PC-9 (cell line): Measurements from ENCODE around the gene SMIM14.

Experiments
- CTCF ChIP-seq: fragments of 200-600 bp; sonication (generic); conservative IDR thresholded peaks from 2 replicates; pipeline ENCODE4 v1.6.1; 2017; ENCODE audit warnings: mixed run types, antibody characterized with exemption, mild to moderate bottlenecking, moderate library complexity
- EZH2 ChIP-seq: fragments of 200-600 bp; sonication (generic); IDR thresholded peaks from 2 replicates; pipeline ENCODE4 v1.8.0; 2017; ENCODE audit warnings: antibody characterized with exemption, low read depth

GRCh38 chr4:39518484-39518883 is 120.2 kb downstream of the SMIM14 start:
- TF ChIP-seq CTCF = no peak
- TF ChIP-seq EZH2 = no peak
